Measurements from ENCODE around the gene ANXA2.

The ANXA2 gene

GRCh38 chr15:60386615-60387014 is 11.2 kb downstream of the ANXA2 start:
- no peak for DNase-seq

- DNase-seq = no peak
Measured at GRCh38 chr15:60385620-60386552, 11.9 kb downstream of the ANXA2 start.

GRCh38 chr15:60384526-60385126 is 13.2 kb downstream of the ANXA2 start:
- DNase-seq = no peak

GRCh38 chr15:60384053-60384452 is 13.7 kb downstream of the ANXA2 start:
- no peak for DNase-seq

- no peak for DNase-seq
Measured at GRCh38 chr15:60382773-60383674, 14.8 kb downstream of the ANXA2 start.

GRCh38 chr15:60381148-60381788 is 16.5 kb downstream of the ANXA2 start:
- DNase-seq = no peak

GRCh38 chr15:60379525-60380274 is 18.1 kb downstream of the ANXA2 start:
- no peak for DNase-seq

- no peak for DNase-seq
Measured at GRCh38 chr15:60379185-60379524, 18.6 kb downstream of the ANXA2 start.

GRCh38 chr15:60376677-60377095 is 21.1 kb downstream of the ANXA2 start:
- peak; percentile 56 for DNase-seq

- DNase-seq = peak; percentile 95
Measured at GRCh38 chr15:60375306-60375705, 22.5 kb downstream of the ANXA2 start.

GRCh38 chr15:60374628-60375081 is 23.1 kb downstream of the ANXA2 start:
- DNase-seq = peak; percentile 99

GRCh38 chr15:60374209-60374608 is 23.6 kb downstream of the ANXA2 start:
- no peak for DNase-seq

GRCh38 chr15:60373745-60374144 is 24.0 kb downstream of the ANXA2 start:
- DNase-seq = peak; percentile 70

- peak; percentile 67 for DNase-seq
Measured at GRCh38 chr15:60373327-60373726, 24.5 kb downstream of the ANXA2 start.

- no peak for DNase-seq
Measured at GRCh38 chr15:60372756-60373155, 25.0 kb downstream of the ANXA2 start.

- DNase-seq = peak; percentile 29
Measured at GRCh38 chr15:60372227-60372626, 25.6 kb downstream of the ANXA2 start.

GRCh38 chr15:60371175-60372051 is 26.4 kb downstream of the ANXA2 start:
- peak; percentile 98 for DNase-seq

GRCh38 chr15:60370869-60371136 is 27.0 kb downstream of the ANXA2 start:
- DNase-seq = no peak

GRCh38 chr15:60370105-60370868 is 27.5 kb downstream of the ANXA2 start:
- DNase-seq = peak; percentile 45

GRCh38 chr15:60369696-60370095 is 28.1 kb downstream of the ANXA2 start:
- DNase-seq = no peak

- no peak for DNase-seq
Measured at GRCh38 chr15:60364612-60364924, 33.2 kb downstream of the ANXA2 start.

All from NCI-H69 (cell line).